Stimulated activated effector memory CD8-positive, alpha-beta T cell treated with anti-CD3 and anti-CD28 coated beads, Interleukin-12 subunit alpha, Interleukin-12 subunit beta, amount 100 ng/mL, for 72 hours (primary cell): Measurements from ENCODE around the gene SETBP1.
A peak's percentile ranks its signal among the peaks of the same experiment; 100 is the strongest.

Experiments
- ATAC-seq: fragments of 150-1000 bp; cut with Tn5 transposase; 2 replicates; pipeline ENCODE4 v1.10.0; 2021
- DNase-seq, 2 donors: peaks; one replicate each; pipeline ENCODE4 v3.0.0; 2021 to 2022; ENCODE audit warnings: low spot score in 2 of 2
- H3K27ac Mint-ChIP-seq: one replicate; pipeline ENCODE4 v1.8.0; 2022; ENCODE audit warnings: mild to moderate bottlenecking, mixed read lengths
- H3K36me3 Mint-ChIP-seq: one replicate; pipeline ENCODE4 v1.8.0; 2022; ENCODE audit warnings: mild to moderate bottlenecking, mixed read lengths
- H3K4me1 Mint-ChIP-seq: one replicate; pipeline ENCODE4 v1.8.0; 2022; ENCODE audit warnings: mixed read lengths
- H3K4me3 Mint-ChIP-seq: one replicate; pipeline ENCODE4 v1.8.0; 2022; ENCODE audit warnings: mild to moderate bottlenecking, mixed read lengths
- H3K9me3 Mint-ChIP-seq: one replicate; pipeline ENCODE4 v1.8.0; 2022; ENCODE audit warnings: mixed read lengths

SETBP1 gene

DNA sequence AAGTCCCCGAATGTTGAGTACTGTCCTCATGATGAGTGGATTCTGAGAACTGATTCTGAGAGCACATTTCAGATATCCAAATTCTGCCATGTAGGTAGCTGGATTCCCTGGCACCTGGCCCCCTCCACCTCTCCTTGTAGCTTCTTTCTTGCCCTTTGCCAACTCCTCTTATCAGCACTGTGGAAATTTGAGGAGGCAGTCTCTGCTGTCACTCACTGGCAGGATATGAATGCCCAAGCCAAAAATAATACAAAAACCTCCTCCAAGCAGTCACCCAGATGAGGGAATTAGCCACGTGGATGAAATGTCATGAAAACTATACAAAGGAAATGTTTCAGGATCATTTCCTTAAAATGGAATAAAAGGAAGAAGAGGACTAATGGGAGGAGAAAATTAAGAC, 276.8 kb downstream of the SETBP1 start:
- Mint-ChIP-seq H3K4me3 (no peak overlapping the region), H3K4me1 (peaks cover 37% of the 10 kb centered on the region), H3K36me3 (peaks cover 51% of the 10 kb centered on the region), H3K9me3 (no peaks in the 10 kb centered on the region), H3K27ac (no peak overlapping the region)
- DNase-seq, result no peak
- ATAC-seq, result no peak

DNA sequence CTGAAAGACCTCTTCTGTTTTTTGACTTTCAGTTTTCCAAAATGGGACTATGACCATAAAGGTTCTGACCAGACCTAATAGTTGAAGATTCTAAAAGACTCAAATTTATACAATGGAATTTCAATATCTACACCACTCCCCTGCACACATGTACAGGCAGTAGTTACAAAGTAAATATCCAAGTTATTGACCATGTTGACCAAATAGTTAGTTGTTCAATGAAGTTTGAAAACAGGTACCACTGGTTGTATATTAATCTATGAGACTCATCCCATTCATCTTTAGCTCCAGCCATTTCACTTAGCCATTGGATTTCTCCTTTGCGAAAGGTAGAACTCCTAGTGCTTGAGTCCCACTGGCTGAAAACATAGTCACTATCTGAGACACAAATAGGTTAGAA, 277.4 kb downstream of the SETBP1 start:
- no peak for ATAC-seq
- no peaks in the 10 kb centered on the region for H3K9me3 Mint-ChIP-seq
- peaks cover 45% of the 10 kb centered on the region for H3K36me3 Mint-ChIP-seq
- no peak for DNase-seq
- H3K4me1 Mint-ChIP-seq, result peaks cover 31% of the 10 kb centered on the region
- H3K27ac Mint-ChIP-seq, result no peak overlapping the region
- H3K4me3 Mint-ChIP-seq, result no peak overlapping the region

DNA sequence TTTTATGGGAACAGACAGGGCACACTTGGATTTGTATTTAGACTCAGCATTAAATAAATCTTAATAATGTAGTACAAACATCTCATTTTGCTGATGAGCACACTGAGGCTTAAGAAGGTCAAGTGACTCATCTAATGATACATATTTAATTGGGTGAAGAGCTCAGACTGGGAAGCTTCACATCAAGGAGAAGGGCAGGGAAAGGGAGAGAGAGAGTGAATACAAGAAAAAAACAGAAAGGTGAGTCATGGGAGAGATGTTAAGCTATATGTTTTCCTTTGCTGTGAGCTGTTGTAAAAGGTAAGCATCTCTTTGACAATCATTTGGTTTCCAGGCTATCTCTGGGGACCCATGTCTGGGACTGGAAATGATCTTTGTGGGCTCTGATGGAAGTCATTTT, 277.8 kb downstream of the SETBP1 start:
- Mint-ChIP-seq H3K9me3 (no peaks in the 10 kb centered on the region), H3K27ac (no peak overlapping the region)
- no peak for DNase-seq

DNA sequence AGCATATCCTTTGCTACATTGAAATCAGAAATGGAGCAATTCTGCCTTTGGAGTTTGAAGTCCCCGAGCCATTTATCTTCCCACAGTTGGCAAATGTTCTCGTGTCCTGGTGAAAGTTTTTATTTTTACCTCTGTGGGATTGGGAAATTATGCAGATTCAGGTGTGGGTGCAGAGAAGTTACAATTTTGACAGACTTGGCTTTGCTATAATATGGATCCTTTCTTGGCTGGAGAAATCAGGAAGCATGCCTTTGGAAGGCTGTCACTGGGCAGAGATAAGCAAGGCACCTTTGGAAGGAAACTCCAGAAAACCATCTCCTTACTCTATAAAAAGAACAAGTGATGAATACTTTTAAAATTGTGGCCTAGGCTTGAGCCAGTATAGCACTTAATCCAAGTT, 278.3 kb downstream of the SETBP1 start:
- H3K27ac Mint-ChIP-seq, result no peak overlapping the region
- H3K9me3 Mint-ChIP-seq, result no peaks in the 10 kb centered on the region
- no peak for DNase-seq
- no peak for ATAC-seq
- H3K4me1 Mint-ChIP-seq, result peaks cover 29% of the 10 kb centered on the region
- peaks cover 39% of the 10 kb centered on the region for H3K36me3 Mint-ChIP-seq
- no peak overlapping the region for H3K4me3 Mint-ChIP-seq

More for the DNA sequence above, 277.8 kb downstream of the SETBP1 start:
- no peak for ATAC-seq
- Mint-ChIP-seq H3K36me3 (peaks cover 41% of the 10 kb centered on the region), H3K4me1 (peaks cover 29% of the 10 kb centered on the region), H3K4me3 (no peak overlapping the region)

DNA sequence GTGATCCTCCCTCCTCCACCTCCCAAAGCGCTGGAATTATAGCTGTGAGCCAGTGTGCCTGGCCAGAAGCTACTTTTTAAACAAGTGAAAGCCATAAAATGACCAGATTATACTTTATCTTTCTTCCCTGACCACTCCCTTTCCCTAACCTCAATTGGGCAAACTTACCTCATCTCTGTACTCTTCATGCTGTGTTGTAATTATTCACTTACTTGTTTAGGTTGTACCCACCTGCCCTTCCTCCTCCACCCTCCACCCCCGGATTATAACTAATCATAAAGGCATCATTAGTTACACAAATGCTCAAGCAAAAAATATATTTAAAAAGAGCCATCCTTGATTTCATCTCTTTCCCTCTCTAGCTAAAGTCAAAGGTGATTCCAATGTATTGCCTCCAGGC, 279.9 kb downstream of the SETBP1 start:
- peak overlapping the region; percentile 26 for H3K27ac Mint-ChIP-seq
- ATAC-seq (no peak), DNase-seq (no peak)
- H3K4me3 Mint-ChIP-seq, result no peak overlapping the region
- no peaks in the 10 kb centered on the region for H3K9me3 Mint-ChIP-seq
- H3K36me3 Mint-ChIP-seq, result peaks cover 27% of the 10 kb centered on the region
- H3K4me1 Mint-ChIP-seq, result peaks cover 26% of the 10 kb centered on the region

DNA sequence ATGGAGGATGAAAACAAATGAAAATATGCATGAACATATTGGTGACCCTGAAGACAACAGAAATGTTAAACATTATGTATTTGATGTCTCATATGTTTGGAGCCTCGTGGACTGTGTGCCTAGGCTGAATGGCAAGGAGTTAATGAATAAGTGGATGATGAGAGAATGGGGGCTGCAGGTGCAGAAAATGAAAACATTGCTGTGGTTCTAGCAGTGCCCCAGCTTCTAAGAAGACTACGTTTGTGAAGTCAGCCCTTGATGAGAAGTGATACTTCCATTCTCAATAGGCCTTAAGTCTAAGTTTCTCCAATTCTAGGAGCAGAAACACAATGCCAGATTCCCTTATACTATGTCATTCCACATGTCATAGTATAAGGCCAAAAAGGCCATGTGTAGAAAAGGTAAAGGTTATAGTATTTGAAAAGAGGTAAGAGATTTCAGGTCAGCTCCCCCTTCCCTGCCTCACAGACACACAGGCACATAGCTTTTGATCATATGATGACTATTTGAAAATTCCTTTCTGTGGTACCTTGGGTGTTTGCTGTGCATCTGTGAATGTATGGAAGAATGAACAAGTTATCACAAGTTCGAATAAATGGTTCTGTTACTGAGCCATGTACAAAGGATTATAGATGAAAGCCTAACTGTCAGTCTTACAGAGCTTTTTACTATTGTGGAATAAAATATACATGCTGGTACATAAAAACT, 280.8 kb downstream of the SETBP1 start:
- Mint-ChIP-seq H3K4me3 (no peak overlapping the region), H3K27ac (no peak overlapping the region), H3K4me1 (peaks cover 23% of the 10 kb centered on the region), H3K36me3 (peaks cover 27% of the 10 kb centered on the region), H3K9me3 (no peaks in the 10 kb centered on the region)
- DNase-seq (no peak), ATAC-seq (no peak)

DNA sequence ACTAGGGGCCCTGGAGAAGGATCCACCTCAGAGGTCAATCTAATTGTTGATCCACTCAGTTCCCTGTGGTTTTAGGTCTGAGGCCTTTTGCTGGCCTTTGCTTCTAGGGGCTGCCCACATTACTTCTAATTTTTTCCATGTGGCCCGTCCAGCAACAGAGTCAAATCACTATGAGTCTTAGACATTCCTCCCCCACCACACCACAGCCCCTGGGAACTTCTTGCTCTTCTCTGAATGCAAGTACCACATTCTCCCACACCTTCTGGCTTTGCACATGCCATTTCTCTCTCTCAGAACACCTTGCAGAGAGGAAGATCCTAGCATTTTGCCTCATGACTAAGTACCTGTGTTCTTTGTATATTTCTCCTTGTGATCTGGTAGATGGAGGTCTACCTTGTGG, 286.9 kb downstream of the SETBP1 start:
- ATAC-seq (no peak), DNase-seq (no peak)
- Mint-ChIP-seq H3K27ac (peak overlapping the region; percentile 30), H3K9me3 (no peaks in the 10 kb centered on the region), H3K4me1 (peaks cover 10% of the 10 kb centered on the region), H3K36me3 (peaks cover 4% of the 10 kb centered on the region), H3K4me3 (no peak overlapping the region)

DNA sequence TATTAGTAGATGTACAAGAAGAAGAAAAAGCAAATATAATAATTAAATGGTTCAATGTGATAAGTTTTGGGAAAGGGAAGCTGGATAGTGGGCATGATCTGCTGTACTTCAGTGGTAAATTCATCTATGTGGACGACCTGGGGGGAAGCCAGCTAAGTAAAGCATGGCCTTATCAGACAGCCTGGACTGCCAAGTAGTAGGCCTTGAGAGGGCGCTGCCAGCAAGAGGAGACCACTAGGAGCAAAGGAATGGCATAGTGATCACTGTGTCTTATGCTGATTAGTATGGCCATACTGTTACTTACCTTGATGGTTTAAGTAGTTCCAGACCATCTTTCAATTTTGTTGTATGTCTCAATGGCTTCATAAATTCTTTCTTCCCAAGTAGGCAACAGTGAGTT, 287.6 kb downstream of the SETBP1 start:
- ATAC-seq (no peak), DNase-seq (no peak)
- Mint-ChIP-seq H3K9me3 (no peaks in the 10 kb centered on the region), H3K4me1 (peaks cover 12% of the 10 kb centered on the region), H3K4me3 (no peak overlapping the region), H3K36me3 (peaks cover 5% of the 10 kb centered on the region), H3K27ac (peak overlapping the region; percentile 30)

DNA sequence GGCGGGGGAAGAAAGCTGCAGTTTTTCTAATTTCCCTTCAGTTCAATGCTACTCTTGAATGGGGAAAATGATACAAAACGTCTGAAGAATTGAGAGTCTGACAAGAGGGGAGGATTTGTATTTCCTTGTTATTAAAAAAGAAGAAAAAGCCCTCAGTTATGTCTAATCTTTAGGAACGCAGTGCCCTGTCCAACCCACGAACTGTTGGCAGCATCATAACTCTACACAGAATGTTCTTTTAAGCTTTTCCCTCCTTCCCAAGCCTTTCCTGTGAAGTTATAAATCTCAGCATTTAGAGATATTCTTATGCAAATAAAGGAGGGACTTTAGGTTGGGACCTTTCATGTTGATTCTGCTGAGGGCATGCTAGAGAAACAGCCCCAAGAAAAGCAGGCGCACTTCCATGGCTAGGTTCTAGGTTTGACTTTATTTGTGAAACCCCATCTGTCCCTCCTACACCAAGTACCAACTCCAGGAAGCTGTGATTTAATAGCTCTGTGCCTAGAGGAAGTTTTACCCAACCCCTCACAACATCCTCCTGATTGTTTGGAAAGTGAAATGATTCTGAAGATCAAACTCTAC, 288.6 kb downstream of the SETBP1 start:
- Mint-ChIP-seq H3K36me3 (peaks cover 13% of the 10 kb centered on the region), H3K4me1 (peaks cover 20% of the 10 kb centered on the region), H3K27ac (no peak overlapping the region), H3K9me3 (no peaks in the 10 kb centered on the region), H3K4me3 (no peak overlapping the region)
- DNase-seq (no peak), ATAC-seq (no peak)

DNA sequence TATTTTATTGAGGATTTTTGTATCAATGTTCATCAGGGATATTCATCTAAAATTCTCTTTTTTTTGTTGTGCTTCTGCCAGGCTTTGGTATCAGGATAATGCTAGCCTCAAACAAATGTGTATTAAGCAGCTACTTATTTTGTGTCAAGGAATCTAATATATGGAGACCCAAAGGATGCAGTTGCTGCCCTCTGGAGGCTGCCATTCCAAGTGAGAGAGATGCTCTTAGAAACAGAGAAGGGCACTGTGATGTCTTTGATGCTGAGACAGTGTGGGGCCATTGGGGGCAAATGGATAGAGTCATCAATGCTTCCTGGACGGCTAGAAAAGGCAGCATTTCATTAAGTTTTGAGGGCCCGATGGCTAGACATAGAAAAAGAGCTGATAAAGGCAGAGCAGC, 292.6 kb downstream of the SETBP1 start:
- DNase-seq (no peak), ATAC-seq (no peak)
- Mint-ChIP-seq H3K9me3 (no peaks in the 10 kb centered on the region), H3K36me3 (peaks cover 16% of the 10 kb centered on the region), H3K27ac (peak overlapping the region; percentile 56), H3K4me1 (peaks cover 10% of the 10 kb centered on the region), H3K4me3 (no peak overlapping the region)

DNA sequence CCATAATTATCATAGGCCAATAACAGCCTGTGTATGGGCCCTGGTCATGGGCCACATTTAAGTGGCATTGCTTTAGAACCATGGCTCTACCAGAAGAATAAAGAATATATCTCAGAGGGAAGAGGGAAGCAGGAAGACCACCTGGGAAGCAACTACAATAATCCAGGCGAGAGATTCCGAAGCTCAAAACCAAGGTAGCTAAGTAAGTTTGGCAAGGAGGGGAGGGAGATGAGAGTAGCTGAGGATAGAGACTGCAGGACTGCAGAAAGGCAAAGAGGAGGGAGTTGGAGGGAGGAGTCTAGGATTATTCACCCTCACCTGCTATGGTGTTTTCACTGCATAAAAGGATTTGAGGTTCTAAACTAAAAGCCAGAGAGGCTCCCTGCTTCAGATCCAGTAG, 293.5 kb downstream of the SETBP1 start:
- Mint-ChIP-seq H3K4me3 (no peak overlapping the region), H3K9me3 (no peaks in the 10 kb centered on the region), H3K27ac (no peak overlapping the region), H3K4me1 (peaks cover 10% of the 10 kb centered on the region), H3K36me3 (peaks cover 16% of the 10 kb centered on the region)
- no peak for ATAC-seq
- no peak for DNase-seq

DNA sequence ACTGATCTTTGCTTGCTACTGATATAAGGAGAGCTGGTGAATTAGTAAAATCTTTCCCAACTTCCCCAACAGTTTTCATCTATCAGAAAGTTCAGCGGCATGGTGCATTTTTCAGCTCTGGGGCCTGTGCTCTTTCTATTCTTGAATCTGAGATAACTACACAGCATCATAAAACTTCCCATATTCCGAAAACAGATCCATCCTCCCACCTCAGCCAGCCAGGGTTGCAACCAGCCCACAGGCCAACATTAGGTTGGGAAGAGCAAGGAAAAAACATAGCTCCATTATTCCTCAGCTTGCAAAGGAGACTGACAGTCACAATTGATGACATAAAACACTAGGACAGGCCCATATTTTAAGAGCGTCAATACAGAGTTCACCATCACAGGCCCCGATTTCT, 297.2 kb downstream of the SETBP1 start:
- H3K9me3 Mint-ChIP-seq, result no peaks in the 10 kb centered on the region
- H3K4me1 Mint-ChIP-seq, result peaks cover 15% of the 10 kb centered on the region
- H3K27ac Mint-ChIP-seq, result no peak overlapping the region
- DNase-seq, result no peak
- peaks cover 11% of the 10 kb centered on the region for H3K36me3 Mint-ChIP-seq
- ATAC-seq, result no peak
- H3K4me3 Mint-ChIP-seq, result no peak overlapping the region

DNA sequence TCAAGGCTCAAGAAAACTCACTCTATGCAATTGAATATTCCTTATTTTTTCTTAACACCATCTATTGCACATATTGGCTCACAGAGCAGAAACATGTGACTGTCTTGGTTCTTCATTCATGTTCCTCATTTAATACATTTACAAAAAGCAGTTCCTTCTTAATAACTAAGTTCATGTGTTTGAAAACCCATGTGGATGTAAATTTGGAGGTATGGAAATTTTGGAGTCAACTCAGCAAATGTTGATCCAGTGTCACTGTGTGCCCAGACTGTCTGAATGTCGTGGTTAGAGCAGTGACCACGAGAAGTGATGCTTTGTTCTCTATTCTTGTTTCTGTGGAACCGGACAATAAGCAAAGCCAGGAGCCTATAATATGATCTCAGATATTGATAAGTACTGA, 299.1 kb downstream of the SETBP1 start:
- Mint-ChIP-seq H3K4me3 (no peak overlapping the region), H3K4me1 (peaks cover 5% of the 10 kb centered on the region), H3K27ac (no peak overlapping the region), H3K36me3 (no peaks in the 10 kb centered on the region), H3K9me3 (no peaks in the 10 kb centered on the region)
- DNase-seq (no peak), ATAC-seq (no peak)

DNA sequence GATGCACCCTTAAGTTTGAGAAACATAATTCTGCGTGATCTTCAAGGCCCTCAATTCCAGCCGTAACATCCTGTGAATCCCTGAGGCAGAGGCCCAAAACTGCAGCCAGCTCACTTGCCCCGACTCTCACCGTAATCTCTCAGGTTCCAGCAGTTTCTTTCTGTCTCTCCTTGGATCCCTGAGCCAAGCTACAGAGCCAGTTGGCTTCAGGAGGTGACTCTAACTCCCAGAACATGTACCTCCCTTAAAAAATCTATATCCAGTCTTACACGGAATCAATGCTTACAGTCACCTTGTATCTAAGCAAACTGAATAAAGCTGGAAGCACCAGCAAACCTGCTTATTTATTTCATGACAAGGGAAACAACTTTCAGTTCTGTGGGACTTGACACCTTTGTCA, 300.4 kb downstream of the SETBP1 start:
- ATAC-seq (no peak), DNase-seq (no peak)
- Mint-ChIP-seq H3K4me1 (peaks cover 5% of the 10 kb centered on the region), H3K36me3 (no peaks in the 10 kb centered on the region), H3K9me3 (no peaks in the 10 kb centered on the region), H3K4me3 (no peak overlapping the region), H3K27ac (no peak overlapping the region)

DNA sequence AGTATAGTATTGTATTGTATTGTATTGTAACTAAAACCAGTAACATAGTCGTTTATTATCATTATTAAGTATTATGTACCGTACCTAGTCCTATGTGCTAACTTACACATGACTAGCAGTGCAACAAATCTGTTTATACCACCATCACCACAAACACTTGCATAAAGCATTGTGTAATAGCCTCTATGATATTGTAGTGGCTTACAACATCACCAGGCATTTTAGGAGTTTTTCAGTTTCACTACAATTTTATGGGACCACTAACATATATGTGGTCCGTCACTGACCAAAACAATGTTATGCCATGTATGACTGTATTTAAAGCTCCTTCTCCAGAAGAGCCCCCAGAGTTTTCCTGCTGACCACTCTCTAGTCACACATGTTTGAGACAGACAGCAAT, 306.2 kb downstream of the SETBP1 start:
- H3K4me1 Mint-ChIP-seq, result no peaks in the 10 kb centered on the region
- H3K4me3 Mint-ChIP-seq, result no peak overlapping the region
- H3K36me3 Mint-ChIP-seq, result no peaks in the 10 kb centered on the region
- no peak for DNase-seq
- no peak overlapping the region for H3K27ac Mint-ChIP-seq
- no peaks in the 10 kb centered on the region for H3K9me3 Mint-ChIP-seq
- ATAC-seq, result no peak

DNA sequence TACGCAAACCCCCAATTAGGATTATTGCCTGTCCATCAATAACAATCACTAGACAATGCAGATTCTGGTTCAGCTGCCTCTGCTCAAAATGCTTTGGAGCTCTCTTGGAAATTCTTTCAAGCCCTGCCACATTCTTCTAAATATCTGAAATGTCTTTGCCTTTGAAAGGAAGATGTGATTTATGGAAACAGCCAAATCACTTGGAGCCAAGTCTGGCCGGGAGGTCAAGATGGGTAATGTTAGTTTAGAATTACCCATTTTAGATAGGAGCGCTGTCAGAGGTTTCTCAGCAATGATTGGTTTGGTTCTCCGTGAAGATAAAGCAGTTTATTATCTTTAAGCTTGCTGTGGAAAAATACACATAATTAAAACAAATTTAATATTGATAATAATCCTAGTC, 306.7 kb downstream of the SETBP1 start:
- DNase-seq, result no peak
- ATAC-seq, result no peak
- Mint-ChIP-seq H3K4me1 (no peaks in the 10 kb centered on the region), H3K36me3 (no peaks in the 10 kb centered on the region), H3K9me3 (no peaks in the 10 kb centered on the region), H3K4me3 (no peak overlapping the region), H3K27ac (no peak overlapping the region)
